ENCODE data around the gene HSD11B2. TPM values are rescaled to one million over a fixed set of nuclear protein-coding genes. Genes with fewer than 3 reads are reported as not detected.

The HSD11B2 gene
- total and polyA plus RNA-seq, 2 of the 8 experiments (the other 6 are each of a cell fraction or from before 2014, with no cell fraction given): 28.7 to 32.9 TPM

- Histone ChIP-seq H3K79me2 (ENCODE audit: control insufficient read depth in 1 of 2, insufficient read depth in 2 of 2, low read length in 2 of 2) (no peaks in the 10 kb centered on the region; a peak in 1 of 4 replicates), H3K27ac (ENCODE audit: low read depth, low read length) (peak overlapping the region; percentile 60; the same call in 1 of the 2 replicates), H2AFZ (ENCODE audit: low read length) (no peak overlapping the region), H3K36me3 (ENCODE audit: control insufficient read depth in 2 of 4, insufficient read depth in 4 of 4, low read length in 3 of 4) (peaks cover under 1 to 9% (median 5%) of the 10 kb centered on the region in 4 experiments; a peak in 5 of 8 replicates), H3K56ac (replicated peaks; ENCODE audit: insufficient read length, low read depth, low read length) (peak overlapping the region; percentile 56), H4K91ac (replicated peaks; ENCODE audit: insufficient read length, low read length) (peak overlapping the region; percentile 81), H2BK12ac (ENCODE audit: low read depth, low read length) (peak overlapping the region; percentile 18; the same call in 1 of the 2 replicates), H2BK20ac (ENCODE audit: low read length) (peak overlapping the region; percentile 48; the same call in 1 of the 2 replicates), H2BK15ac (ENCODE audit: low read length) (peak overlapping the region; percentile 83; the same call in 1 of the 2 replicates), H3K4me1 (replicated peaks in 1 of 4; ENCODE audit: control insufficient read depth in 3 of 4, insufficient read depth in 4 of 4, low read length in 3 of 4) (peaks cover 0 to 37% (median 30%) of the 10 kb centered on the region in 4 experiments; a peak in 6 of 7 replicates), H3K4me3 (ENCODE audit: extremely low read depth in 1 of 4, insufficient read depth in 2 of 4, low read depth in 3 of 4, low read length in 4 of 4) (peak overlapping the region; percentile 4 to 86 (median 11); a peak in 5 of 8 replicates), H4K8ac (ENCODE audit: extremely low read depth, insufficient read depth, low read length) (0 out of 2 replicates have a peak overlapping the region, but pooled peaks have one; percentile 77), H3K18ac (ENCODE audit: extremely low read depth, low read length) (peak overlapping the region; percentile 88; the same call in 1 of the 2 replicates), H4K5ac (ENCODE audit: insufficient read length, low read depth, low read length) (peak overlapping the region; percentile 44), H2BK5ac (ENCODE audit: low read depth, low read length) (peak overlapping the region; percentile 72; the same call in 1 of the 2 replicates), H3K23me2 (ENCODE audit: low read depth, low read length) (peaks cover 17% of the 10 kb centered on the region; the same call in 1 of the 2 replicates), H2AK5ac (ENCODE audit: low read depth, low read length) (no peak overlapping the region), H3K4me2 (ENCODE audit: insufficient read depth in 1 of 2, low read depth in 2 of 2, low read length in 2 of 2) (peak overlapping the region; percentile 55 to 87), H3K9me3 (ENCODE audit: insufficient read depth in 2 of 2, low read depth in 1 of 2, low read length in 1 of 2) (no peaks in the 10 kb centered on the region), H3K27me3 (replicated peaks in 1 of 4; ENCODE audit: control insufficient read depth in 3 of 4, extremely low read depth in 1 of 4, insufficient read depth in 3 of 4, low read length in 3 of 4) (peaks cover 0 to 19% (median 15%) of the 10 kb centered on the region in 4 experiments; a peak in 6 of 7 replicates), H3K79me1 (ENCODE audit: low read depth, low read length) (peaks cover 10% of the 10 kb centered on the region; the same call in 1 of the 2 replicates), H3K9ac (replicated peaks in 1 of 4; ENCODE audit: extremely low read depth in 1 of 4, low read depth in 3 of 4, low read length in 3 of 4) (peak overlapping the region in 2 of 4 experiments; percentile 16 to 36; a peak in 3 of 7 replicates), H2BK120ac (replicated peaks; ENCODE audit: low read depth, low read length) (peak overlapping the region; percentile 81), H3K4ac (replicated peaks; ENCODE audit: insufficient read length, low read depth, low read length) (peak overlapping the region; percentile 84), H3K23ac (ENCODE audit: insufficient read length) (no peak overlapping the region), H4K20me1 (replicated peaks in 1 of 2; ENCODE audit: control insufficient read depth in 1 of 2, insufficient read depth in 2 of 2, low read length in 2 of 2) (peaks cover 0 to 6% of the 10 kb centered on the region in 2 experiments), H3K14ac (ENCODE audit: insufficient read length) (no peak overlapping the region)
- FAIRE-seq (no peak), DNase-seq (ENCODE audit: low read depth in 1 of 2, low spot score in 2 of 2) (no peak)
- POLR2A ChIA-PET (ENCODE audit: partially characterized antibody): interaction anchor here (0.6 to 7.3 kb wide), 8 partner anchors 8 to 105 kb away, joined by 3 to 67 read pairs (median 3); partner anchors contain the start of gene TPPP3
- CTCF ChIA-PET (ENCODE audit: partially characterized antibody): interaction anchor here (0.8 to 28.4 kb wide), 7 partner anchors 7 to 167 kb away, joined by 4 to 683 read pairs (median 11); no protein-coding TSS in a partner anchor
- WGBS, 2 experiments (ENCODE audit: extremely low coverage in 1 of 2, insufficient coverage in 1 of 2, insufficient read length in 1 of 2, insufficient replicate concordance in 2 of 2, low coverage in 1 of 2, low lambda C conversion rate in 2 of 2, missing lambda C conversion rate in 1 of 2): 78% methylated on average over 5 of the region's 5 CpGs; no CpG with 5 or more reads in 1 of the 2 experiments
- TF ChIP-seq TBP (IDR thresholded peaks at IDR 0.05; ENCODE audit: low read depth, low read length) (no peak), CHD1 (IDR thresholded peaks at IDR 0.05; ENCODE audit: low read depth, low read length) (no peak), YY1 (IDR thresholded peaks at IDR 0.05; ENCODE audit: low read depth, low read length) (no peak), EP300 (IDR thresholded peaks at IDR 0.05; ENCODE audit: borderline replicate concordance in 1 of 2, low read depth in 2 of 2, low read length in 2 of 2) (no peak), ASH2L (IDR thresholded peaks at IDR 0.05; ENCODE audit: low read length) (no peak), FOSL1 (IDR thresholded peaks at IDR 0.05; ENCODE audit: insufficient read depth, low read depth, low read length) (no peak), BCL11A (IDR thresholded peaks at IDR 0.05; ENCODE audit: low read depth in 2 of 2, low read length in 2 of 2) (no peak), HDAC6 (IDR thresholded peaks at IDR 0.05; ENCODE audit: low read depth, low read length) (no peak), RBBP5 (IDR thresholded peaks at IDR 0.05; ENCODE audit: borderline replicate concordance, low read depth, low read length) (no peak), EGR1 (IDR thresholded peaks at IDR 0.05; ENCODE audit: borderline replicate concordance, low read depth, low read length) (no peak), JUND (IDR thresholded peaks at IDR 0.05; ENCODE audit: low read length) (no peak), POLR2A (IDR thresholded peaks at IDR 0.05; ENCODE audit: control extremely low read depth in 1 of 2, low read depth in 2 of 2, low read length in 2 of 2) (no peak), BRCA1 (IDR thresholded peaks at IDR 0.05; ENCODE audit: low read depth, low read length) (no peak)
These were observed 1.6 kb downstream of the HSD11B2 start for GRCh38 chr16:67432506-67432890.
